ENCODE results near the gene MSANTD1. TPM values are rescaled to one million over a fixed set of nuclear protein-coding genes. Genes with fewer than 3 reads are reported as not detected.

MSANTD1 gene
- total and polyA plus RNA-seq, 4 donors: 0.05 to 1.2 (median 0.23) TPM; not detected in 1

- peaks cover 0 to 2% (median 0%) of the 10 kb centered on the region in 4 donors for H3K36me3 ChIP-seq (ENCODE audit: control insufficient read depth in 4 of 4, insufficient read depth in 3 of 4, low read depth in 1 of 4, low read length in 3 of 4)
- no peak for TF ChIP-seq NR2F2 (IDR thresholded peaks at IDR 0.05)
- TF ChIP-seq HNF4A (conservative IDR thresholded peaks at IDR 0.05): no peak
- TF ChIP-seq YY1 (IDR thresholded peaks at IDR 0.05): no peak
- no peak for TF ChIP-seq SP1 (IDR thresholded peaks at IDR 0.05)
- no peak for TF ChIP-seq ZBTB33 (IDR thresholded peaks at IDR 0.05)
- TF ChIP-seq REST (IDR thresholded peaks at IDR 0.05): no peak
- no peak for TF ChIP-seq FOXA2 (IDR thresholded peaks at IDR 0.05)
- no peak for TF ChIP-seq HNF4G (IDR thresholded peaks at IDR 0.05)
- TF ChIP-seq RXRA (IDR thresholded peaks at IDR 0.05): no peak
- no peak for TF ChIP-seq CTCF (IDR thresholded peaks at IDR 0.05; ENCODE audit: low read depth, low read length, missing input control)
- TF ChIP-seq GABPA (IDR thresholded peaks at IDR 0.05 in 1 of 2, conservative IDR thresholded peaks at IDR 0.05 in 1 of 2): no peak
- no peak for TF ChIP-seq FOXA1 (IDR thresholded peaks at IDR 0.05)
- TF ChIP-seq MAX (IDR thresholded peaks at IDR 0.05): no peak
- TF ChIP-seq RAD21 (IDR thresholded peaks at IDR 0.05): no peak
- TF ChIP-seq EGR1 (IDR thresholded peaks at IDR 0.05; ENCODE audit: low read depth in 2 of 2): no peak
- no peak for TF ChIP-seq ATF3 (IDR thresholded peaks at IDR 0.05)
- no peak for TF ChIP-seq TAF1 (conservative IDR thresholded peaks at IDR 0.05)
- no peak for TF ChIP-seq JUND (IDR thresholded peaks at IDR 0.05)
- DNase-seq (ENCODE audit: low spot score): peak; percentile 34
- H3K27me3 ChIP-seq (ENCODE audit: control insufficient read depth in 4 of 4, insufficient read depth in 4 of 4, low read length in 3 of 4): peaks cover 0 to 2% (median 0%) of the 10 kb centered on the region in 4 donors
- no peaks in the 10 kb centered on the region for H3K4me1 ChIP-seq (ENCODE audit: control insufficient read depth in 4 of 4, insufficient read depth in 4 of 4, low read length in 3 of 4)
- 72% methylated on average over 38 of the region's 38 CpGs for WGBS
- no peak overlapping the region for H3K9ac ChIP-seq (ENCODE audit: low read depth in 1 of 2, low read length in 2 of 2)
- no peaks in the 10 kb centered on the region for H3K9me3 ChIP-seq (ENCODE audit: control insufficient read depth in 4 of 4, low read length in 3 of 4)
- no peak overlapping the region for H3K27ac ChIP-seq (ENCODE audit: low read depth in 1 of 2, low read length in 2 of 2)
- H3K4me3 ChIP-seq (ENCODE audit: low read depth in 1 of 3, low read length in 3 of 3): no peak overlapping the region
These were observed 36.8 kb downstream of the MSANTD1 start for GRCh38 chr4:3285558-3286334.
